NCI-H69 (cell line): Measurements from ENCODE around the gene DDX24.
A peak's percentile ranks its signal among the peaks of the same experiment; 100 is the strongest.

Experiments
- DNase-seq: peaks from one replicate; lab custom pipeline; 2025; lab: John Stamatoyannopoulos, UW

DDX24 gene

DNA sequence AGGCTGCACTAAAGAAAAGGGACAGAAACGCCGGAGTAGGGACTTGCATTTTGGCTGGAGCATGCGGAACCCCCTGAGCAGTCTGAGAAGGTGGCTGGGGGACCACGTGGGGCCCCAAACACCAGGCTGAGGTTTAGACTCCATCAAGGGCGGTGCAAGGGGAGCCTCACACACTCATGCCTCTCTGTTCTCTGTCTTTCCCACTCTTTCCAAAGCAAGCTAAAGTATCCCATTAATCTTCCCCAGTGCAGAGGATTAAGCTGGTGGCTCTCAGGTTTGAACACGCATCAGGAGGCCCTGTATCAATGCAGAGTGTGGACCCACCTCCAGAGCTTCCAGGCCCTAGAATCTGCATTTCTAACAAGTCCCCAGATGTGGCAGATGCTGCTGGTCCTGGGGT, 70.4 kb downstream of the DDX24 start:
- DNase-seq = no peak

DNA sequence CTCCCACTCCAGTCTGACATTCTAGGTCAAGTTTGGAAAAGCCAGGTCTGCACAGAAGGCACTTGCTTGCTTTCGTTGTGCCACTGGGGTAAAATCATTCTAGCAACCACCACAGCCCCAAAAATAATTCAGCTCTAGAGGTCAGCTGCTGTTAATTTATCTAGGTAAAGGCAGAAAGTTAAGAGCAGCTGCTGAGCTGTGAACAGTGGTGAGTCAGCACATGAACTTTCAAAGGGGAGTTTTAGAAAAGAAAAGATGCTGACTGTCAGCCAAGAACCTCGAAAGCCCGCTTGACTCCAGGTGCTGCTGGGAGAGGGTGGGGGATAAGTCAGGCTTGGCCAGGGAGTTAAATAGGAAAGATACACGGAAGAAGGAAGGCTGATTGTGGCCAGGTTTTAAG, 71.2 kb downstream of the DDX24 start:
- DNase-seq = peak; percentile 41

DNA sequence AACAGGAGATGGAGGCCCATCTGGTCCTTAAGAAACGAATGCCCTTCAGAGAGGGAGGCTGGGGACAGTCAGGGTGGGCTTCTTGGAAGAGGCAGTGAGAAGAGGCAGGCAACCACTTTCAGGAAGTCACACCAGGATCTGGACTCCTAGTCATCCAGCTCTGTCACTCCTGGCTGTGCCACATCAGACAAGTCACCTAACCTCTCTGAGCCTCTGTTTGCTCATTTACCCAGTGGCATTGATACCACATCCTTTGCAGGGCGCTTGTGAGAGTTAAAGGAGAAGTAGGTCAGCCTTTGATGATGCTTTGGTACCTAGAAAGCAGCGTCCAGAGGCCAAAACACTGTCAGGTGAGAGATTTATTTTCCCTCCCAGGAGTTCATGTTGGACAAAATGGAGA, 72.8 kb downstream of the DDX24 start:
- no peak for DNase-seq

GRCh38 chr14:94005324-94006073, 75.5 kb downstream of the DDX24 start:
- peak; percentile 43 for DNase-seq

DNA sequence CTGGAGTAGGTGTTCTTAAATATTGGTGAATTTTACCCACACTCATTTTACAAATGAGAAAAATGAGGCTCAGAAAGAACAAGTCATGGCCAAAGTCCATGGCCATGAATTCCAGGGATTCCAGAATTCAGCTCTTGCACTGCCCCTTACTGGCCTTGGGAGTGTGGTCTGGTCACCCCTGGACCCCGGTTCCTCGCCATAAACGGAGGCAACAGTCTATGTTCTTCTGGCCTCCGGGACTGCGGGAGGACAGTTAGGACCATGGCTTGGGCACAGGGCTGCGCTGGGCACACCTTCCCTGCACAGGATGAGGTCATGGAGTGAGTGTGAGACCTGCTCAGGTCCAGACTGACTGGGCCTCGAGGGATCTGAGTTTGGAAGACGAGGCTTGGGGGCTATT, 77.0 kb downstream of the DDX24 start:
- DNase-seq = no peak

DNA sequence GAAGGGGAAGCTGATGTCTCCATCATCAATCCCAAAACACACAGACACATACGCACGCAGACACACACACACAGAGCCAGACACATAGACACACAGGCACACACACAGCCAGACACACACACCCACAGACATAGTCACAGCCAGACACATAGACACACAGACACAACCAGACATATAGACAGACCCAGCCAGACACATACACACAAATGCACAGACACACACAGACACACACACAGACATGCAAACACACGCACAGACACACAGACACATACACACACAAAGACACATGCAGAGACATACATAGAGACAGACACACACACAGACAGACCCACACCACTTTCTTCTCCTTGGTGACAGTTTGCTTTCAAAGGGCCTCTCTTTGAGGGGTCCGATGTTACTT, 77.6 kb downstream of the DDX24 start:
- DNase-seq = no peak

- peak; percentile 86 for DNase-seq
These were observed 79.3 kb downstream of the DDX24 start for GRCh38 chr14:94001501-94002396.

DNA sequence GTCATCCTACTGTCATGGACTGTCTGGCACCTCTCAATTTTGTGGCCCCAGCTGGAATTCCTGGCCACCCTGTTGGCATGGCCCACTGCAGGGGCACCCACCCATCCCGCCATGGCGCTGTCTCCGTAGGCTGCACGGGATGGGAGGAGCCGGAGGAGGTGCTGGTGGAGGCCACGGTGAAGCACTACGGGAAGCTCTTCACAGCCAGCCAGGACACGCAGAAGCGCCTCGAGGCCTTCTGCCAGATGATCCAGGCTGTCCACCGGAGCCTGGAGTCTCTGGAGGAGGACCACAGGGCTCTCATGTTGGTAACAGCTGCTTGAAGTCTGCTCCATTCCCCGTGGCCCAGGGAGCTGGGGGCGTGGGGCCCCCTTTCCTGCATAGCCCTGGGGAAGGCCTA, 80.0 kb downstream of the DDX24 start:
- peak; percentile 27 for DNase-seq

DNA sequence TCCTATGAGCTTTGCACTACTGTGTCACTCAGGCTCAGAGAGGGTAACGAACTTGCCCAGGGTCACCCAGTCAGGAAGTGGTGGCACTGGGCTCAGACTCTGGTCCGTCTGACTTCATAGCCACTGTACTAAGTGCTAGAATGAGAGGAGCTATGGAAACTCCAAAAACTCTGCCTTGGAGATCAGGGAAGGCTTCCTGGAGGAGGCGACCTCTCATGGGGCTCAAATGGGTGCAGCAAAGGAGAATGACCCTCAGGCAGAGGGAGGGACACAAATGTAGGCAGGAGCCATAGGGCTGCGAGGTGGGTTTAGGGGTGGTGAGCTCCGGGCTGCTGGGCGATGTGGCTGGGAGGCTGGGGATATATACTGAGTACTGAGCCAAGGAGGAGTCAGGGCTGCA, 80.7 kb downstream of the DDX24 start:
- DNase-seq = no peak

- DNase-seq = peak; percentile 17
These were observed 81.4 kb downstream of the DDX24 start for GRCh38 chr14:93999573-93999972.

GRCh38 chr14:93998871-93999403, 82.1 kb downstream of the DDX24 start:
- no peak for DNase-seq
